ENCODE data around the gene VAC14.

VAC14 gene

GRCh38 chr16:70650216-70650615, 150.7 kb downstream of the VAC14 start:
- no peaks in the 10 kb centered on the region for H3K9me2 ChIP-seq (replicated peaks; ENCODE audit: low read depth, low read length)
- no peaks in the 10 kb centered on the region for H4K20me1 ChIP-seq (ENCODE audit: insufficient read depth, low read length, poor library complexity, severe bottlenecking)
- TF ChIP-seq CTCF (conservative IDR thresholded peaks at IDR 0.05; ENCODE audit: low read length) (no peak), EZH2phosphoT487 (IDR thresholded peaks at IDR 0.05; ENCODE audit: borderline replicate concordance) (no peak)
- no peaks in the 10 kb centered on the region for H3K27me3 ChIP-seq (ENCODE audit: insufficient read depth, low read length, poor library complexity, severe bottlenecking)
- no peaks in the 10 kb centered on the region for H3K36me3 ChIP-seq (ENCODE audit: insufficient read depth, low read length)
- H3K9me3 ChIP-seq (ENCODE audit: insufficient read depth, low read depth, low read length): no peaks in the 10 kb centered on the region
- H2AFZ ChIP-seq (ENCODE audit: low read length): no peak overlapping the region
- H3K79me2 ChIP-seq (ENCODE audit: insufficient read depth, low read length): no peaks in the 10 kb centered on the region
- no peak overlapping the region for H3K4me2 ChIP-seq (ENCODE audit: low read depth, low read length, poor library complexity, severe bottlenecking)
- H3K9ac ChIP-seq (ENCODE audit: low read depth, low read length, poor library complexity, severe bottlenecking): no peak overlapping the region
- no peaks in the 10 kb centered on the region for H3K4me1 ChIP-seq (ENCODE audit: insufficient read depth, low read length, poor library complexity, severe bottlenecking)
- H3K4me3 ChIP-seq (ENCODE audit: low read length, poor library complexity, severe bottlenecking): no peak overlapping the region
- no peaks in the 10 kb centered on the region for H3F3A ChIP-seq (ENCODE audit: low read depth)

- Histone ChIP-seq H3K9ac (ENCODE audit: low read depth, low read length, poor library complexity, severe bottlenecking) (no peak overlapping the region), H4K20me1 (ENCODE audit: insufficient read depth, low read length, poor library complexity, severe bottlenecking) (no peaks in the 10 kb centered on the region), H3K4me3 (ENCODE audit: low read length, poor library complexity, severe bottlenecking) (no peak overlapping the region), H3K27me3 (ENCODE audit: insufficient read depth, low read length, poor library complexity, severe bottlenecking) (no peaks in the 10 kb centered on the region), H3K9me3 (ENCODE audit: insufficient read depth, low read depth, low read length) (no peaks in the 10 kb centered on the region), H2AFZ (ENCODE audit: low read length) (no peak overlapping the region), H3K79me2 (ENCODE audit: insufficient read depth, low read length) (no peaks in the 10 kb centered on the region), H3K9me2 (replicated peaks; ENCODE audit: low read depth, low read length) (no peaks in the 10 kb centered on the region), H3K36me3 (ENCODE audit: insufficient read depth, low read length) (no peaks in the 10 kb centered on the region), H3F3A (ENCODE audit: low read depth) (no peaks in the 10 kb centered on the region), H3K4me2 (ENCODE audit: low read depth, low read length, poor library complexity, severe bottlenecking) (no peak overlapping the region), H3K4me1 (ENCODE audit: insufficient read depth, low read length, poor library complexity, severe bottlenecking) (no peaks in the 10 kb centered on the region)
- no peak for TF ChIP-seq CTCF (conservative IDR thresholded peaks at IDR 0.05; ENCODE audit: low read length)
These were observed 151.7 kb downstream of the VAC14 start for GRCh38 chr16:70649300-70649699.

GRCh38 chr16:70648606-70649005, 152.4 kb downstream of the VAC14 start:
- H3K9me2 ChIP-seq (replicated peaks; ENCODE audit: low read depth, low read length): no peaks in the 10 kb centered on the region
- no peaks in the 10 kb centered on the region for H3K9me3 ChIP-seq (ENCODE audit: insufficient read depth, low read depth, low read length)
- H3K9ac ChIP-seq (ENCODE audit: low read depth, low read length, poor library complexity, severe bottlenecking): no peak overlapping the region
- no peaks in the 10 kb centered on the region for H3K27me3 ChIP-seq (ENCODE audit: insufficient read depth, low read length, poor library complexity, severe bottlenecking)
- no peaks in the 10 kb centered on the region for H4K20me1 ChIP-seq (ENCODE audit: insufficient read depth, low read length, poor library complexity, severe bottlenecking)
- no peaks in the 10 kb centered on the region for H3K36me3 ChIP-seq (ENCODE audit: insufficient read depth, low read length)
- H3F3A ChIP-seq (ENCODE audit: low read depth): no peaks in the 10 kb centered on the region
- TF ChIP-seq CTCF (conservative IDR thresholded peaks at IDR 0.05; ENCODE audit: low read length) (no peak), EZH2phosphoT487 (IDR thresholded peaks at IDR 0.05; ENCODE audit: borderline replicate concordance) (no peak)
- no peaks in the 10 kb centered on the region for H3K79me2 ChIP-seq (ENCODE audit: insufficient read depth, low read length)
- no peak overlapping the region for H3K4me3 ChIP-seq (ENCODE audit: low read length, poor library complexity, severe bottlenecking)
- H3K4me1 ChIP-seq (ENCODE audit: insufficient read depth, low read length, poor library complexity, severe bottlenecking): no peaks in the 10 kb centered on the region
- H2AFZ ChIP-seq (ENCODE audit: low read length): no peak overlapping the region
- no peak overlapping the region for H3K4me2 ChIP-seq (ENCODE audit: low read depth, low read length, poor library complexity, severe bottlenecking)
